ENCODE measurements around the gene C4orf36. TPM values are rescaled to one million over a fixed set of nuclear protein-coding genes. Genes with fewer than 3 reads are reported as not detected.

The C4orf36 gene
- total RNA-seq, 2 donors from 2014 or later, result not detected

- TF ChIP-seq CTCF (IDR thresholded peaks at IDR 0.05), result no peak
- peaks cover 4 to 12% of the 10 kb centered on the region in 2 donors for H3K4me1 ChIP-seq (ENCODE audit: control insufficient read depth in 1 of 2, low read depth in 2 of 2)
- H3K9me3 ChIP-seq, result no peaks in the 10 kb centered on the region
- H3K27me3 ChIP-seq (replicated peaks; ENCODE audit: insufficient read depth), result no peaks in the 10 kb centered on the region
- DNase-seq (ENCODE audit: low spot score) (no peak), ATAC-seq (ENCODE audit: insufficient number of reproducible peaks, low FRiP score, low read depth) (no peak)
- no peak overlapping the region for H3K27ac ChIP-seq
- H3K36me3 ChIP-seq, result no peaks in the 10 kb centered on the region
- no peak overlapping the region for H3K4me3 ChIP-seq
Observed at GRCh38 chr4:86921608-86922252, 29.5 kb upstream of the C4orf36 start.

- Histone ChIP-seq H3K4me3 (no peak overlapping the region), H3K27me3 (replicated peaks; ENCODE audit: insufficient read depth) (no peaks in the 10 kb centered on the region), H3K9me3 (no peaks in the 10 kb centered on the region), H3K27ac (no peak overlapping the region), H3K36me3 (no peaks in the 10 kb centered on the region), H3K4me1 (ENCODE audit: control insufficient read depth in 1 of 2, low read depth in 2 of 2) (peaks cover 3 to 6% of the 10 kb centered on the region in 2 donors)
- ATAC-seq (ENCODE audit: insufficient number of reproducible peaks, low FRiP score, low read depth) (no peak), DNase-seq (ENCODE audit: low spot score) (no peak)
- no peak for TF ChIP-seq CTCF (IDR thresholded peaks at IDR 0.05)
Observed at GRCh38 chr4:86919561-86920223, 27.5 kb upstream of the C4orf36 start.

GRCh38 chr4:86918539-86919072 lies 26.4 kb upstream of the C4orf36 start:
- Histone ChIP-seq H3K4me3 (no peak overlapping the region), H3K9me3 (no peaks in the 10 kb centered on the region), H3K27ac (no peak overlapping the region), H3K27me3 (replicated peaks; ENCODE audit: insufficient read depth) (no peaks in the 10 kb centered on the region), H3K36me3 (no peaks in the 10 kb centered on the region), H3K4me1 (ENCODE audit: control insufficient read depth in 1 of 2, low read depth in 2 of 2) (no peaks in the 10 kb centered on the region)
- DNase-seq (ENCODE audit: low spot score), result no peak
- no peak for ATAC-seq (ENCODE audit: insufficient number of reproducible peaks, low FRiP score, low read depth)
- TF ChIP-seq CTCF (IDR thresholded peaks at IDR 0.05), result no peak

- H3K9me3 ChIP-seq, result no peaks in the 10 kb centered on the region
- no peaks in the 10 kb centered on the region for H3K4me1 ChIP-seq (ENCODE audit: control insufficient read depth in 1 of 2, low read depth in 2 of 2)
- no peak overlapping the region for H3K27ac ChIP-seq
- TF ChIP-seq CTCF (IDR thresholded peaks at IDR 0.05), result no peak
- DNase-seq (ENCODE audit: low spot score), result no peak
- no peaks in the 10 kb centered on the region for H3K36me3 ChIP-seq
- no peak overlapping the region for H3K4me3 ChIP-seq
- ATAC-seq (ENCODE audit: insufficient number of reproducible peaks, low FRiP score, low read depth), result no peak
- H3K27me3 ChIP-seq (replicated peaks; ENCODE audit: insufficient read depth), result no peaks in the 10 kb centered on the region
Observed at GRCh38 chr4:86917212-86918039, 25.2 kb upstream of the C4orf36 start.

GRCh38 chr4:86916392-86916791 lies 24.2 kb upstream of the C4orf36 start:
- H3K27ac ChIP-seq, result no peak overlapping the region

More at GRCh38 chr4:86916392-86916791, 24.2 kb upstream of the C4orf36 start:
- TF ChIP-seq CTCF (IDR thresholded peaks at IDR 0.05), result no peak
- H3K27me3 ChIP-seq (replicated peaks; ENCODE audit: insufficient read depth), result no peaks in the 10 kb centered on the region
- H3K4me1 ChIP-seq (ENCODE audit: control insufficient read depth in 1 of 2, low read depth in 2 of 2), result peaks cover 0 to 3% of the 10 kb centered on the region in 2 donors
- no peak for DNase-seq (ENCODE audit: low spot score)
- H3K4me3 ChIP-seq, result no peak overlapping the region
- no peaks in the 10 kb centered on the region for H3K9me3 ChIP-seq
- ATAC-seq (ENCODE audit: insufficient number of reproducible peaks, low FRiP score, low read depth), result no peak
- no peaks in the 10 kb centered on the region for H3K36me3 ChIP-seq
